PC-3 (cell line): Measurements from ENCODE around the gene PTDSS2. TPM values are rescaled to one million over a fixed set of nuclear protein-coding genes. Genes with fewer than 3 reads are reported as not detected.

Source experiments
- ATAC-seq: fragments of 200-7000 bp; cut with Tn5 transposase; 2 replicates; pipeline ENCODE4 v1.9.1; 2020; ENCODE audit warnings: mild to moderate bottlenecking, moderate library complexity
- BruUV-seq: library from RNA; stranded (reverse); fragments of 400-500 nt; replicated peaks from 2 replicates; lab custom pipeline; 2021; lab: Mats Ljungman, UMichigan
- CTCF ChIA-PET: fragments of 300-600 bp; sonication (Branson Sonifier 250); formaldehyde crosslinking; loops from one replicate; lab custom pipeline; 2022; ENCODE audit warnings: antibody characterized with exemption; lab: Charles Lee
- POLR2A ChIA-PET: fragments of 300-600 bp; sonication (Branson Sonifier 250); formaldehyde crosslinking; loops from one replicate; lab custom pipeline; 2022; ENCODE audit warnings: antibody characterized with exemption; ENCODE audit not compliant: unreplicated experiment; lab: Charles Lee
- DNase-seq: peaks from one replicate; pipeline ENCODE4 v3.0.0-alpha.2; 2015
- H2AFZ ChIP-seq: fragments of 300-600 bp; sonication (generic); 2 replicates; pipeline ENCODE4 v1.6.0; 2016; ENCODE audit warnings: antibody characterized with exemption, low read length
- H3F3A ChIP-seq: fragments of 300-600 bp; sonication (generic); one replicate; pipeline ENCODE4 v1.6.0; 2017; ENCODE audit warnings: antibody characterized with exemption, low read length, control low read depth, mild to moderate bottlenecking; ENCODE audit not compliant: unreplicated experiment
- H3K27ac ChIP-seq: fragments of 300-600 bp; sonication (generic); 2 replicates; pipeline ENCODE4 v1.5.1; 2016; ENCODE audit warnings: mild to moderate bottlenecking, low read length
- H3K27me3 ChIP-seq: fragments of 300-600 bp; sonication (generic); 2 replicates; pipeline ENCODE4 v1.6.1; 2016; ENCODE audit warnings: low read length, mixed read lengths
- H3K36me3 ChIP-seq: fragments of 300-600 bp; sonication (generic); 2 replicates; pipeline ENCODE4 v1.6.1; 2016; ENCODE audit warnings: low read depth, mixed run types, low read length, mixed read lengths
- H3K4me1 ChIP-seq: fragments of 300-600 bp; sonication (generic); 2 replicates; pipeline ENCODE4 v1.5.1; 2016; ENCODE audit warnings: low read length; ENCODE audit not compliant: insufficient read depth
- H3K4me2 ChIP-seq: fragments of 300-600 bp; sonication (generic); 2 replicates; pipeline ENCODE4 v1.6.0; 2016; ENCODE audit warnings: low read length
- H3K4me3 ChIP-seq: fragments of 300-600 bp; sonication (generic); 2 replicates; pipeline ENCODE4 v1.5.1; 2016; ENCODE audit warnings: mild to moderate bottlenecking, low read length, mixed read lengths
- H3K79me2 ChIP-seq: fragments of 300-600 bp; sonication (generic); 2 replicates; pipeline ENCODE4 v1.6.1; 2017; ENCODE audit warnings: low read length, mixed read lengths
- H3K9ac ChIP-seq: fragments of 300-600 bp; sonication (generic); 2 replicates; pipeline ENCODE4 v1.6.0; 2016; ENCODE audit warnings: mild to moderate bottlenecking, low read length
- H3K9me2 ChIP-seq: fragments of 300-600 bp; sonication (generic); replicated peaks from 2 replicates; pipeline ENCODE4 v1.6.1; 2016; ENCODE audit warnings: mixed run types, low read length, mixed read lengths
- H3K9me3 ChIP-seq: fragments of 300-600 bp; sonication (generic); 2 replicates; pipeline ENCODE4 v1.6.1; 2016; ENCODE audit warnings: low read length, mixed read lengths
- H4K20me1 ChIP-seq: fragments of 300-600 bp; sonication (generic); 2 replicates; pipeline ENCODE4 v1.6.1; 2016; ENCODE audit warnings: low read length, mixed read lengths
- CTCF ChIP-seq: fragments of 300-600 bp; sonication (generic); conservative IDR thresholded peaks from 2 replicates; pipeline ENCODE4 v1.5.1; 2017; ENCODE audit warnings: antibody characterized with exemption, low read depth, mild to moderate bottlenecking, low read length
- EZH2 ChIP-seq: fragments of 300-600 bp; sonication (generic); IDR thresholded peaks from one replicate; pipeline ENCODE4 v1.6.1; 2017; ENCODE audit warnings: antibody characterized with exemption, mild to moderate bottlenecking, low read length; ENCODE audit not compliant: unreplicated experiment
- EZH2phosphoT487 ChIP-seq: fragments of 300-600 bp; sonication (generic); IDR thresholded peaks from 2 replicates; pipeline ENCODE4 v1.6.1; 2018; ENCODE audit warnings: mild to moderate bottlenecking, antibody characterized with exemption, low read length, borderline replicate concordance
- intact Hi-C: fragments of 100-400 bp; cut with micrococcal nuclease; formaldehyde crosslinking; loops from 2 replicates; pipeline ENCODE4 v1.9.0; 2023
- total RNA-seq: library from RNA; depleted of rRNA; stranded (reverse); fragments of >200 nt; gene quantifications from 2 replicates; pipeline ENCODE4 v1.2.3, GENCODE V29; 2014

The PTDSS2 gene
- total RNA-seq, 1 experiment from 2014 or later, result 53.0 TPM

GRCh38 chr11:461626-462025 lies 11.5 kb downstream of the PTDSS2 start:
- no peaks in the 10 kb centered on the region for H3K9me2 ChIP-seq
- no peak overlapping the region for H2AFZ ChIP-seq
- H3F3A ChIP-seq, result no peaks in the 10 kb centered on the region
- CTCF ChIA-PET, result no interaction called here
- no peaks in the 10 kb centered on the region for H3K27me3 ChIP-seq
- no peak for TF ChIP-seq EZH2phosphoT487
- no peak for TF ChIP-seq CTCF
- no peak for TF ChIP-seq EZH2
- H3K36me3 ChIP-seq, result no peaks in the 10 kb centered on the region; the same call in 1 of the 2 replicates
- no peak for DNase-seq
- peaks cover 17% of the 10 kb centered on the region; the same call in 1 of the 2 replicates for H3K79me2 ChIP-seq
- H3K4me1 ChIP-seq, result no peaks in the 10 kb centered on the region
- no peak overlapping the region for H3K4me2 ChIP-seq
- H4K20me1 ChIP-seq, result no peaks in the 10 kb centered on the region
- no peak for ATAC-seq
- H3K4me3 ChIP-seq, result no peak overlapping the region
- H3K27ac ChIP-seq, result no peak overlapping the region
- H3K9ac ChIP-seq, result no peak overlapping the region
- no peaks in the 10 kb centered on the region for H3K9me3 ChIP-seq
- no TSS peak for BruUV-seq
- intact Hi-C loops, result no loop called here
- POLR2A ChIA-PET, result no interaction called here

GRCh38 chr11:462107-462890 lies 12.2 kb downstream of the PTDSS2 start:
- TF ChIP-seq EZH2phosphoT487 (no peak), CTCF (no peak), EZH2 (no peak)
- POLR2A ChIA-PET, result no interaction called here
- H3K4me1 ChIP-seq, result no peaks in the 10 kb centered on the region
- no peak overlapping the region for H3K27ac ChIP-seq
- no peaks in the 10 kb centered on the region for H3K9me2 ChIP-seq
- DNase-seq (no peak), ATAC-seq (no peak)
- no peaks in the 10 kb centered on the region; the same call in 1 of the 2 replicates for H3K36me3 ChIP-seq
- H3K4me2 ChIP-seq, result no peak overlapping the region
- no peaks in the 10 kb centered on the region for H3F3A ChIP-seq
- BruUV-seq, result no TSS peak
- CTCF ChIA-PET, result no interaction called here
- peaks cover 11% of the 10 kb centered on the region; the same call in 1 of the 2 replicates for H3K79me2 ChIP-seq
- H4K20me1 ChIP-seq, result no peaks in the 10 kb centered on the region
- H3K9ac ChIP-seq, result no peak overlapping the region
- no peaks in the 10 kb centered on the region for H3K9me3 ChIP-seq
- H3K4me3 ChIP-seq, result no peak overlapping the region
- intact Hi-C loops, result no loop called here
- H2AFZ ChIP-seq, result no peak overlapping the region
- no peaks in the 10 kb centered on the region for H3K27me3 ChIP-seq

GRCh38 chr11:464316-464715 lies 14.2 kb downstream of the PTDSS2 start:
- H3K27me3 ChIP-seq, result no peaks in the 10 kb centered on the region
- H3K4me2 ChIP-seq, result no peak overlapping the region
- ChIA-PET CTCF (no interaction called here), POLR2A (no interaction called here)
- ATAC-seq (no peak), DNase-seq (no peak)
- H3K4me3 ChIP-seq, result no peak overlapping the region
- H3K79me2 ChIP-seq, result no peaks in the 10 kb centered on the region
- no peaks in the 10 kb centered on the region for H3K4me1 ChIP-seq
- H3K36me3 ChIP-seq, result no peaks in the 10 kb centered on the region; the same call in 1 of the 2 replicates
- BruUV-seq, result no TSS peak
- H3K27ac ChIP-seq, result no peak overlapping the region
- H3K9me3 ChIP-seq, result no peaks in the 10 kb centered on the region
- no peaks in the 10 kb centered on the region for H4K20me1 ChIP-seq
- H3K9me2 ChIP-seq, result no peaks in the 10 kb centered on the region
- no peak overlapping the region for H3K9ac ChIP-seq
- no peak overlapping the region for H2AFZ ChIP-seq
- TF ChIP-seq EZH2phosphoT487, result no peak
- no peak for TF ChIP-seq EZH2
- no peak for TF ChIP-seq CTCF
- intact Hi-C loops, result no loop called here
- H3F3A ChIP-seq, result no peaks in the 10 kb centered on the region
